Gastroesophageal sphincter (tissue), 4 donors: ENCODE data around the gene CDK12. TPM values are rescaled to one million over a fixed set of nuclear protein-coding genes. Genes with fewer than 3 reads are reported as not detected.
"Not testable (repeated sequence)": the region's sequence is repeated elsewhere in the genome, so short reads cannot be mapped to it uniquely, and the experiment has no call there.

Source experiments
- ATAC-seq: fragments of 150-250 bp; one replicate; pipeline ENCODE4 v1.9.1; 2016; ENCODE audit warnings: mild to moderate bottlenecking, moderate library complexity
- H3K27ac ChIP-seq, 4 donors: fragments of 200-600 bp; sonication (generic) in 3 of 4; 1 replicate in 3 of 4; 2 replicates in 1 of 4; pipeline ENCODE4 v1.5.1; 2016 to 2019
- H3K27me3 ChIP-seq: fragments of 200-600 bp; sonication (generic); one replicate; pipeline ENCODE4 v1.5.1; 2019
- H3K36me3 ChIP-seq, 2 donors: fragments of 200-600 bp; sonication (generic); one replicate each; pipeline ENCODE4 v1.5.1; 2019; ENCODE audit warnings: control low read depth in 1 of 2
- H3K4me1 ChIP-seq, 3 donors: fragments of 200-600 bp; sonication (generic); 1 replicate in 2 of 3; 2 replicates in 1 of 3; pipeline ENCODE4 v1.5.1; 2016 to 2019; ENCODE audit warnings: control low read depth in 2 of 3
- H3K4me3 ChIP-seq, 2 donors: fragments of 200-600 bp; sonication (generic); one replicate each; pipeline ENCODE4 v1.5.1; 2019; ENCODE audit warnings: mild to moderate bottlenecking in 1 of 2, moderate library complexity in 1 of 2
- H3K9me3 ChIP-seq, 3 donors: fragments of 200-600 bp; sonication (generic); one replicate each; pipeline ENCODE4 v1.5.1; 2017 to 2019; ENCODE audit warnings: control low read depth in 2 of 3
- EP300 ChIP-seq: sonication (generic); formaldehyde crosslinking; IDR thresholded peaks from one replicate; pipeline ENCODE4 v1.6.1; 2017; ENCODE audit warnings: antibody characterized with exemption, mild to moderate bottlenecking
- POLR2A ChIP-seq, 2 donors: fragments of 450-650 bp; IDR thresholded peaks; one replicate each; pipeline ENCODE4 v1.6.1; 2017; ENCODE audit warnings: antibody characterized with exemption in 2 of 2, mild to moderate bottlenecking in 2 of 2, moderate library complexity in 1 of 2
- POLR2AphosphoS5 ChIP-seq: sonication (generic); formaldehyde crosslinking; IDR thresholded peaks from one replicate; pipeline ENCODE4 v1.6.1; 2017; ENCODE audit warnings: antibody characterized with exemption
- WGBS, 2 donors: methylation state at CpG; one replicate each; pipeline ENCODE4 v1.1.5; 2018; ENCODE audit warnings: low coverage in 1 of 2; 5-methylcytosine and 5-hydroxymethylcytosine counted together
- total RNA-seq, 4 donors: library from RNA; depleted of rRNA; stranded (reverse); fragments of >200 nt; gene quantifications; one replicate each; pipeline ENCODE4 v1.1.0, GENCODE V29; 2016
- TF ChIP-seq, protein P1 (sequence below), 4 experiments: fragments of 200-600 bp in 2 of 4; fragments of 450-650 bp in 2 of 4; sonication (generic) in 1 of 4; IDR thresholded peaks; one replicate each; pipeline ENCODE4 v1.5.1; 2017 to 2019; ENCODE audit warnings: antibody characterized with exemption in 4 of 4, mild to moderate bottlenecking in 2 of 4, moderate library complexity in 2 of 4

Gene CDK12
- total RNA-seq, 4 donors from 2014 or later: 29.9 to 47.3 (median 38.2) TPM

DNA sequence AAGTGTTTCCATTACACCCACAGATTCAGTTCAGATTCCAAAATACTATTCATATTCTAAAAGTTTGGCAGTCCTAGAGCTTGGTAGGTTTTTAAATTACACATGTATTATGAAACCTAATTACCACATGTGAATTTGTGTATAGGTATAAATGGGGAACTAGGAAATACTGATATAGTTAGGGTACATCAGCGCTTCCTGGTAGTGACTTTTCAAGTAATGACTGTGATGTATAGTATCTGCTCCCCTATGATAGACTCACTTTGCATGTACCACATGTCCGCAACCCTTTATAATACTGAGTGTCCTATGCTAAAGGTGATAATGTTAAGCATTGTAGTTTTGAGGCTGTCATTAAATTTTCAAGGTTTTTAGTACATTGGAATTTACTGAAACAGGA lies 22.9 kb downstream of the CDK12 start:
- no peaks in the 10 kb centered on the region for H3K9me3 ChIP-seq
- no peak for ATAC-seq
- no peaks in the 10 kb centered on the region for H3K27me3 ChIP-seq
- WGBS, 2 donors: 100% methylated on average over 2 of the region's 2 CpGs
- peaks cover 0 to 39% of the 10 kb centered on the region in 2 donors for H3K36me3 ChIP-seq
- no peaks in the 10 kb centered on the region for H3K4me1 ChIP-seq
- no peak overlapping the region for H3K27ac ChIP-seq
- no peak for TF ChIP-seq POLR2AphosphoS5
- H3K4me3 ChIP-seq: no peak overlapping the region

DNA sequence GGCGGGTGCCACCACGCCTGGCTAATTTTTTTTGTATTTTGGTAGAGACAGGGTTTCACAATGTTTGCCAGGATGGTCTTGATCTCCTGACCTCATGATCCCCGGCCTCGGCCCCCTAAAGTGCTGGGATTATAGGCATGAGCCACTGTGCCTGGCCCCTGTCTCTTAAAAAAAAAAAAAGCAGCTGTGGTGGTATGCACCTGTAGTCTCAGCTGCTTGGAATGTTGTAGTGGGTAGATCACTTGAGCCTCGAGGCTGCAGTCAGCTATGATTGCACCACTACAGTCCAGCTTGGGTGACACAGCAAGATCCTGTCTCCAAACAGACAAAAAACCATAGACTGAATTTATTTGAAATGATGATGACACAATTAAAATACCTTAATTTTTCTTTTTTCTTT lies 24.3 kb downstream of the CDK12 start:
- no peaks in the 10 kb centered on the region for H3K9me3 ChIP-seq
- no peak overlapping the region for H3K27ac ChIP-seq
- peaks cover 0 to 36% of the 10 kb centered on the region in 2 donors for H3K36me3 ChIP-seq
- ATAC-seq: no peak
- no peaks in the 10 kb centered on the region for H3K4me1 ChIP-seq
- no peak overlapping the region for H3K4me3 ChIP-seq
- no peaks in the 10 kb centered on the region for H3K27me3 ChIP-seq
- TF ChIP-seq EP300: no peak
- WGBS, 2 donors: 27 to 56% methylated on average over 1 of the region's 5 CpGs

DNA sequence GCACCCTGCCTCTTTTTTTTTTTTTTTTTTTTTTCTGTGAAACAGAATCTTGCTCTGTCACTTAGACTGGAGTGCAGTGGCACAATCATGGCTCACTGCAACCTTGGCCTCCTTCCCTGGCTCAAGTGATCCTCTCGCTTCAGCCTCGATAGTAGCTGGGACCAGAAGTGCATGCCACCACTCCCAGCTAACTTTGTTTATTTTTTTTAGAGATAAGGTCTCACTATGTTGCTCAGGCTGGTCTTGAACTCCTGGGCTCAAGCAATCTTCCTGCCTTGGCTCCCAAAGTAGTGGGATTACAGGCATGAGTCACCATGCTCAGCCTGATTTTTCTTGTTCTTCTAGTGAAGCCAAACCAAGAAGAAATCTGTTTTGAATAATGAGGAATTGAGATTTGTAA lies 25.0 kb downstream of the CDK12 start:
- TF ChIP-seq, protein P1, sequence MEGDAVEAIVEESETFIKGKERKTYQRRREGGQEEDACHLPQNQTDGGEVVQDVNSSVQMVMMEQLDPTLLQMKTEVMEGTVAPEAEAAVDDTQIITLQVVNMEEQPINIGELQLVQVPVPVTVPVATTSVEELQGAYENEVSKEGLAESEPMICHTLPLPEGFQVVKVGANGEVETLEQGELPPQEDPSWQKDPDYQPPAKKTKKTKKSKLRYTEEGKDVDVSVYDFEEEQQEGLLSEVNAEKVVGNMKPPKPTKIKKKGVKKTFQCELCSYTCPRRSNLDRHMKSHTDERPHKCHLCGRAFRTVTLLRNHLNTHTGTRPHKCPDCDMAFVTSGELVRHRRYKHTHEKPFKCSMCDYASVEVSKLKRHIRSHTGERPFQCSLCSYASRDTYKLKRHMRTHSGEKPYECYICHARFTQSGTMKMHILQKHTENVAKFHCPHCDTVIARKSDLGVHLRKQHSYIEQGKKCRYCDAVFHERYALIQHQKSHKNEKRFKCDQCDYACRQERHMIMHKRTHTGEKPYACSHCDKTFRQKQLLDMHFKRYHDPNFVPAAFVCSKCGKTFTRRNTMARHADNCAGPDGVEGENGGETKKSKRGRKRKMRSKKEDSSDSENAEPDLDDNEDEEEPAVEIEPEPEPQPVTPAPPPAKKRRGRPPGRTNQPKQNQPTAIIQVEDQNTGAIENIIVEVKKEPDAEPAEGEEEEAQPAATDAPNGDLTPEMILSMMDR (IDR thresholded peaks at IDR 0.05): no peak
- no peak for TF ChIP-seq EP300
- TF ChIP-seq POLR2A (IDR thresholded peaks at IDR 0.05): no peak
- TF ChIP-seq POLR2AphosphoS5: no peak
- H3K36me3 ChIP-seq: peaks cover 0 to 36% of the 10 kb centered on the region in 2 donors

DNA sequence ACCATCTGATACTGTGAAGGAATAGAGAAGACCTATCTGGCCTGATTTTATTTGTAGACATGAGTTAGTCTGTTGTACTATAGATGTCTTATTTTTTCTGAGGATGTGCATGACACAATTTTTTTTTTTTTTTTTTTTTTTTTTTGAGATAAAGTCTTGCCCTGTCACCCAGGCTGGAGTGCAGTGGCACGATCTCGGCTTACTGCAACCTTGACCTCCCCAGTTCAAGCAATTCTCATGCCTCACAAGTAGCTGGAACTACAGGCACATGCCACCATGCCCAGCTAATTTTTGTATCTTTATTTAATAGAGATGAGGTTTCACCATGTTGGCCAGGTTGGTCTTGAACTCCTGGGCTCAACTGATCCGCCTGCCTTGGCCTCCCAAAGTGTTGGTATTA lies 26.2 kb downstream of the CDK12 start:
- not testable (repeated sequence) for H3K4me3 ChIP-seq, H3K27me3 ChIP-seq, H3K9me3 ChIP-seq, H3K4me1 ChIP-seq, H3K27ac ChIP-seq, ATAC-seq
- WGBS, 2 donors: 100% methylated on average over 1 to 3 of the region's 3 CpGs
- H3K36me3 ChIP-seq: peaks cover 0 to 36% of the 10 kb centered on the region in 2 donors

More for the DNA sequence above, 25.0 kb downstream of the CDK12 start:
- Histone ChIP-seq H3K4me3 (no peak overlapping the region), H3K4me1 (no peaks in the 10 kb centered on the region), H3K27me3 (no peaks in the 10 kb centered on the region), H3K27ac (no peak overlapping the region), H3K9me3 (no peaks in the 10 kb centered on the region)
- 40% methylated on average over 1 of the region's 2 CpGs; no CpG with 5 or more reads in 1 of the 2 donors for WGBS, 2 donors
- no peak for ATAC-seq

DNA sequence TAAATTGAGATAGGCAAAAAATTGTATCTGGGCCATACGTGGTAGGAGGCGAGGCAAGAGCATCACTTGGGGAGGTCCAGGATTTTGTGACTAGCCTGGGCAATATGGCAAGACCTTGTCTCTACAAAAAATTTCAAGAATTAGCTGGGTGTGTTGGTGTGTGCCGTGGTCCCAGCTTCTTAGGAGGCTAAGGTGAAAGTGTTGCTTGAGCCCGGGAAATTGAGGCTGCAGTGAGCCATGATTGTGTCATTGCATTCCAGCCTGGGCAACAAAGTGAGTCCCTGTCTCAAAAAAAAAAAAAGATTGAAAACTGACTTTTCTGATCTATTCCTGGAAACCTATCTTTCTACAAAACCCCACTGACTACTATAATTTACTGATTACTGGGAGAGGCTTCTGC lies 26.7 kb downstream of the CDK12 start:
- no peak for ATAC-seq

DNA sequence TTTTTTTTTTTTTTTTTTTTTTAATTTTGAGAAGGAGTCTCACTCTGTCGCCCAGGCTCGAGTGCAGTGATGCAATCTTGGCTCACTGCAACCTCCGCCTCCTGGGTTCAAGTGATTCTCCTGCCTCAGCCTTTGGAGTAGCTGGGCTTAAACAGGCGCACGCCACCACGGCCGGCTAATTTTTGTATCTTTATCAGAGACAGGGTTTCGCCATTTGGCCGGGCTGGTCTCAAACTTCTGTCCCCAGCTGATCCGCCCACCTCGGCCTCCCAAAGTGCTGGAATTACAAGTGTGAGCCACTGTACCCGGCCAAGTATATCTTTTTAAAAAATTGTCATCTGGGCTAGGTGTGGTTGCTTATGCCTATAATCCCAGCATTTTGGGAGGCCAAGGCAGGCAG lies 35.6 kb downstream of the CDK12 start:
- not testable (repeated sequence) for H3K27ac ChIP-seq, H3K4me1 ChIP-seq, H3K27me3 ChIP-seq, H3K4me3 ChIP-seq, ATAC-seq, H3K9me3 ChIP-seq
- 97% methylated on average over 7 of the region's 12 CpGs; no CpG with 5 or more reads in 1 of the 2 donors for WGBS, 2 donors
- peaks cover 0 to 96% of the 10 kb centered on the region in 2 donors for H3K36me3 ChIP-seq

More for the DNA sequence above, 26.7 kb downstream of the CDK12 start:
- Histone ChIP-seq H3K9me3 (no peaks in the 10 kb centered on the region), H3K36me3 (peaks cover 0 to 36% of the 10 kb centered on the region in 2 donors), H3K27ac (no peak overlapping the region), H3K4me1 (no peaks in the 10 kb centered on the region), H3K4me3 (no peak overlapping the region), H3K27me3 (no peaks in the 10 kb centered on the region)
- 91 to 100% methylated on average over 1 to 4 of the region's 4 CpGs for WGBS, 2 donors
- TF ChIP-seq POLR2AphosphoS5 (no peak), EP300 (no peak), POLR2A (IDR thresholded peaks at IDR 0.05) (no peak)
- TF ChIP-seq, protein P1 (IDR thresholded peaks at IDR 0.05): no peak

DNA sequence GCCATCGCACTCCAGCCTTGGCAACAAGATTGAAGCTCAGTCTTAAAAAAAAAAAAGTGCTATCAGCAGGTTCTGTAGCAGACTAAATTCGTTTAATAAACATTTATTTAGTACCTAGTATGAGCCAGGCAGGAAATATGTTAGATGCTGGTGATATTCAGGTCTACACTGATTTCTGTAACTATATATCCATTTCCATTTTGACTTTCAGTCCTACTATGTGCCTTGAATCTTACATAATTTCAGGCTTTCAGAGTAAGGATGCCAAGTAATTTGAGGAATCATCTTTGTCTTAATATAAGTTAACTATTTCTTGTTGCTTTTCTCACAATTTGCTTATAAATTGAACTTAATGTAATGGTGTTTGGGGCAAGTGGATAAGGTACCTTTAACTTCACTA lies 46.2 kb downstream of the CDK12 start:
- 85 to 86% methylated on average over 1 to 2 of the region's 2 CpGs for WGBS, 2 donors
- Histone ChIP-seq H3K27me3 (no peaks in the 10 kb centered on the region), H3K4me1 (no peaks in the 10 kb centered on the region), H3K9me3 (no peaks in the 10 kb centered on the region), H3K36me3 (peaks cover 0 to 98% of the 10 kb centered on the region in 2 donors), H3K27ac (no peak overlapping the region), H3K4me3 (no peak overlapping the region)
- no peak for TF ChIP-seq POLR2A (IDR thresholded peaks at IDR 0.05)
- TF ChIP-seq, protein P1 (IDR thresholded peaks at IDR 0.05): no peak
- no peak for TF ChIP-seq EP300
- no peak for TF ChIP-seq POLR2AphosphoS5
- ATAC-seq: no peak
